BE2C (cell line): Measurements from ENCODE around the gene TEDC2.
"Not testable (repeated sequence)": the region's sequence is repeated elsewhere in the genome, so short reads cannot be mapped to it uniquely, and the experiment has no call there.

Experiments
- DNase-seq: peaks from one replicate; pipeline ENCODE4 v3.0.0-alpha.2; 2020
- H3K27me3 ChIP-seq: fragments of 250-450 bp; sonication (Bioruptor Pico); 2 replicates; pipeline ENCODE4 v1.5.1; 2020; ENCODE audit warnings: mild to moderate bottlenecking
- H3K36me3 ChIP-seq: fragments of 250-450 bp; sonication (Bioruptor Pico); 2 replicates; pipeline ENCODE4 v1.5.1; 2020; ENCODE audit warnings: mild to moderate bottlenecking
- H3K4me1 ChIP-seq: fragments of 250-450 bp; sonication (Bioruptor Pico); 2 replicates; pipeline ENCODE4 v1.5.1; 2020
- H3K4me3 ChIP-seq: 2 replicates; pipeline ENCODE4 v1.5.1; 2011; ENCODE audit warnings: low read depth, low read length
- H3K9me3 ChIP-seq: fragments of 250-450 bp; sonication (Bioruptor Pico); 2 replicates; pipeline ENCODE4 v1.5.1; 2020
- TF ChIP-seq, protein P1 (sequence below): IDR thresholded peaks from 2 replicates; pipeline ENCODE4 v1.5.1; 2012; ENCODE audit warnings: mild to moderate bottlenecking, low read depth, low read length

The TEDC2 gene

DNA sequence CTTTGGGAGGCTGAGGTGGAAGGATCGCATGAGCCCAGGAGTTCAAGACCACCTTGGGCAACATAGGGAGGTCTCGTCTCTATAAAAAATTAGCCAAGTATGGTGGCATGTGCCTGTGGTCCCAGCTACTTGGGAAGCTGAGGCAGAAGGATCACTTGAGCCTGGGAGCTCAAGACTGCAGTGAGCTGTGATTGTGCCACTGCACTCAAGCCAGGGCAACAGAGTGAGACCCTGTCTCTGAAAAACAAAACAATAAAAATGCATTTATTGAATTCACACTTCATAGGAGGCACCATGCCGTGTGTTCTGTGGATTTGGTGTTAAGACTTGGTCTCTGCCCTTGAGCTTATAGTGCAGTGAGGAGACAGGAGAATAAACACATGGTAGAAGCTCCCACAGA is 17.4 kb downstream of the TEDC2 start:
- H3K27me3 ChIP-seq: no peaks in the 10 kb centered on the region
- TF ChIP-seq, protein P1, sequence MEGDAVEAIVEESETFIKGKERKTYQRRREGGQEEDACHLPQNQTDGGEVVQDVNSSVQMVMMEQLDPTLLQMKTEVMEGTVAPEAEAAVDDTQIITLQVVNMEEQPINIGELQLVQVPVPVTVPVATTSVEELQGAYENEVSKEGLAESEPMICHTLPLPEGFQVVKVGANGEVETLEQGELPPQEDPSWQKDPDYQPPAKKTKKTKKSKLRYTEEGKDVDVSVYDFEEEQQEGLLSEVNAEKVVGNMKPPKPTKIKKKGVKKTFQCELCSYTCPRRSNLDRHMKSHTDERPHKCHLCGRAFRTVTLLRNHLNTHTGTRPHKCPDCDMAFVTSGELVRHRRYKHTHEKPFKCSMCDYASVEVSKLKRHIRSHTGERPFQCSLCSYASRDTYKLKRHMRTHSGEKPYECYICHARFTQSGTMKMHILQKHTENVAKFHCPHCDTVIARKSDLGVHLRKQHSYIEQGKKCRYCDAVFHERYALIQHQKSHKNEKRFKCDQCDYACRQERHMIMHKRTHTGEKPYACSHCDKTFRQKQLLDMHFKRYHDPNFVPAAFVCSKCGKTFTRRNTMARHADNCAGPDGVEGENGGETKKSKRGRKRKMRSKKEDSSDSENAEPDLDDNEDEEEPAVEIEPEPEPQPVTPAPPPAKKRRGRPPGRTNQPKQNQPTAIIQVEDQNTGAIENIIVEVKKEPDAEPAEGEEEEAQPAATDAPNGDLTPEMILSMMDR: no peak
- H3K4me3 ChIP-seq: no peak overlapping the region
- H3K9me3 ChIP-seq: no peaks in the 10 kb centered on the region
- H3K4me1 ChIP-seq: peaks cover 17% of the 10 kb centered on the region
- DNase-seq: no peak
- H3K36me3 ChIP-seq: peaks cover 8% of the 10 kb centered on the region; the same call in 1 of the 2 replicates

DNA sequence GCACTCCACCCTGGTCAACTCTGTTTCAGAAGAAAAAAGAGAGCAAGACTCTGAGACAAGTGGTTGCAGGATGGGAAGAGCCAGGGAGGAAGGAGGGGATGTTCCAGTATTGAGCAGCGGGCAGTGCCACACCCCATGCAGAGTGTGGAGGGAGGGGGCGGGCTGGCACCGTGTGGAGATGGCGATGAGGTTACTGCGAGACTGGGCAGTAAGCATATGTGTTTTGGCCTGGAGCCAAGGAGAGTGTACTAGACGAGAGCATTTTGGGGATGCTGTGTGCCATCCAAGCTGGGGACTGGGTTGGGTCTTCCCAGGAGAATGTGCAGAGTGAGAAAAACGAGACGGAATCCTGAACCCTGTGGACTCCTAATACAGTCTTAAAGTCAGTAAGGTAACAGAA is 18.4 kb downstream of the TEDC2 start:
- H3K4me1 ChIP-seq: peaks cover 22% of the 10 kb centered on the region
- TF ChIP-seq, protein P1: no peak
- H3K27me3 ChIP-seq: no peaks in the 10 kb centered on the region
- peaks cover 8% of the 10 kb centered on the region; the same call in 1 of the 2 replicates for H3K36me3 ChIP-seq
- H3K9me3 ChIP-seq: no peaks in the 10 kb centered on the region
- H3K4me3 ChIP-seq: no peak overlapping the region
- no peak for DNase-seq

DNA sequence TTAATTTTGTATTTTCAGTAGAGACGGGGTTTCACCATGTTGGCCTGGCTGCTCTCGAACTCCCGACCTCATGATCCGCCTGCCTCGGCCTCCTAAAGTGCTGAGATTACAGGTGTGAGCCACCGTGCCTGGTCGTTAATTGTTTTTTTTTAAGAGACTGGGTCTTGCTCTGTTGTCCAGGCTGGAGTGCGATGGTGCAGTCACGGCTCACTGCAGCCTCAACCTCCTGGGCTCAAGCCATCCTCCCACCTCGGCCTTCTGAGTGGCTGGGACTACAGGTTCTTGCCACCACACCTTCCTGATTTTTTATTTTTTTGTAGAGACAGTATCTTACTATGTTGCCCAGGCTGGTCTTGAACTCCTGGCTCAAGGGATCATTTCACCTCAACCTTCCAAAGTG is 20.1 kb downstream of the TEDC2 start:
- not testable (repeated sequence) for DNase-seq, H3K27me3 ChIP-seq, H3K4me3 ChIP-seq, H3K36me3 ChIP-seq, H3K9me3 ChIP-seq
- peaks cover 26% of the 10 kb centered on the region for H3K4me1 ChIP-seq

DNA sequence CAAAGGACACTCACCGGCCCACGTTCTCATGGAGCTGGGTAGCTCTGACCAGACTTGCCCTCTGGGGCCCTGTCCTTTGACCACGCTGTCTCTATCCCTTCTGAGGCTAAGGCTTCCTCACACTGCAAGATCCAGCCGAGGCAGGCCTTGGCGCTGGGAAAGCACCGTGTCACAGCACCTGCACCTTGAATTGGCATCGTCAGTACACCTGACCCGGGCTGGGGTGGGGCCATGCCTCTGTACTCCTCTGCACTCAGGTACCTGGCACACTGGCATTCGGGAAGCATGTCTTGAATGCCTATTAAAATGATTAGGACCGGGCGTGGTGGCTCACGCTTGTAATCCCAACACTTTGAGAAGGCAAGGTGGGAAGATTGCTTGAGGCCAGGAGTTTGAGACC is 21.0 kb downstream of the TEDC2 start:
- TF ChIP-seq, protein P1: no peak
- H3K27me3 ChIP-seq: no peaks in the 10 kb centered on the region
- no peaks in the 10 kb centered on the region for H3K9me3 ChIP-seq
- no peak for DNase-seq
- peaks cover 8% of the 10 kb centered on the region for H3K36me3 ChIP-seq
- H3K4me1 ChIP-seq: peaks cover 26% of the 10 kb centered on the region
- no peak overlapping the region for H3K4me3 ChIP-seq

DNA sequence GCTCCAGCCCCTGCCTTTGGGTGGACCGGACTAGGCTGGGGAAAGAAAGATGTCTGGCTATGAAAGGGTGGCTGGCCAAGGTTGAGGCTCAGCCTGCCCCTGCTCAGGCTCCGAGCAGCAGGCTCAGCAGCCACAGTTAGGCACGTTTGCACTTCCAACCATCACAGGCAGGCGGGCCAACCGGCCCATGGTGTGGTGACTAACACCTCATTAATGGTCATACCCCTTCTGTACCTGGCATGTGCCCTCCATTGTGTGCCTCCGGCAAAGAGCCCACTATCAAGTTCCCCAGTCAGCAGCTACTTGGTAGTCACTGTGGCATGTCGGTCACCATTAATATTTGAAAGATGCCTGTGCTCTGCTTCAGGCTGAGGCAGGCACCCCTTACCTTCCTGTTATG is 21.8 kb downstream of the TEDC2 start:
- peaks cover 23% of the 10 kb centered on the region for H3K4me1 ChIP-seq
- no peak overlapping the region for H3K4me3 ChIP-seq
- H3K9me3 ChIP-seq: no peaks in the 10 kb centered on the region
- H3K27me3 ChIP-seq: no peaks in the 10 kb centered on the region
- DNase-seq: no peak
- TF ChIP-seq, protein P1: no peak
- peaks cover 8% of the 10 kb centered on the region for H3K36me3 ChIP-seq

DNA sequence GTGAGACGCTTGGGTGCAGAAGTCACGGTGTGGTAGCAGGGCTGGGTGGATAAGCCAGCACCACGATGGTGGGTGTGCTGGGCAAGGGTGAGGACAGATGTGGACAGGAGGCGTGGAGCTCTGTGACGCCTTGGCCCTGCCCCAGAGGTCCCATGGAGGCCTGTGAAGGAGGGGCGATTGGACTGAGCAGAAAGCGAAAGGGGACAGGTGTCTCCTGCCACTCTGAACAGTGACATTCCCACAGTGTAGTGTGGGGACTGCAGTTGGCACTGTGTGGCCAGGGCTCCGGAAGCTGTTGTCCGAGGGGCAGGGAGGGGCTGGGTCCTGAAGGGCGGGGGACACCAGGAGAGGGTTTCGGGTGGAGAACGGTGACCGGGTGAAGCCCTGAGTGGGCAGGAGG is 22.3 kb downstream of the TEDC2 start:
- peaks cover 8% of the 10 kb centered on the region for H3K36me3 ChIP-seq
- peaks cover 28% of the 10 kb centered on the region for H3K4me1 ChIP-seq
- H3K9me3 ChIP-seq: no peaks in the 10 kb centered on the region
- TF ChIP-seq, protein P1: no peak
- DNase-seq: no peak
- H3K4me3 ChIP-seq: peak overlapping the region; percentile 39
- no peaks in the 10 kb centered on the region for H3K27me3 ChIP-seq
